DMS114 treated with DMSO at 0.1 percent for 48 hours (cell line): ENCODE data around the gene SEMG2.

ENCODE experiments used
- DNase-seq: peaks from one replicate; lab custom pipeline; 2025; ENCODE audit not compliant: unreplicated experiment; lab: John Stamatoyannopoulos, UW

The SEMG2 gene

GRCh38 chr20:45229264-45230056 is 8.3 kb downstream of the SEMG2 start:
- no peak for DNase-seq

- DNase-seq = no peak
These were observed 9.5 kb downstream of the SEMG2 start for GRCh38 chr20:45230631-45231030.

- no peak for DNase-seq
These were observed 14.8 kb downstream of the SEMG2 start for GRCh38 chr20:45235995-45236394.

GRCh38 chr20:45238139-45238538 is 17.0 kb downstream of the SEMG2 start:
- no peak for DNase-seq

- DNase-seq = no peak
These were observed 24.9 kb downstream of the SEMG2 start for GRCh38 chr20:45246109-45246508.

- DNase-seq = no peak
These were observed 26.7 kb downstream of the SEMG2 start for GRCh38 chr20:45247865-45248264.

GRCh38 chr20:45248609-45249008 is 27.4 kb downstream of the SEMG2 start:
- no peak for DNase-seq

GRCh38 chr20:45251884-45252560 is 30.8 kb downstream of the SEMG2 start:
- DNase-seq = no peak

GRCh38 chr20:45253261-45253660 is 32.1 kb downstream of the SEMG2 start:
- no peak for DNase-seq

GRCh38 chr20:45254383-45255262 is 33.5 kb downstream of the SEMG2 start, which contains the start of gene SLPI:
Gene SLPI (minus strand): TSS chr20:45254564. CDS start chr20:45254543, 21 bp downstream.
- DNase-seq = no peak

GRCh38 chr20:45257161-45257560 is 36.0 kb downstream of the SEMG2 start:
- no peak for DNase-seq

- no peak for DNase-seq
These were observed 36.5 kb downstream of the SEMG2 start for GRCh38 chr20:45257711-45258110.

- DNase-seq = no peak
These were observed 37.1 kb downstream of the SEMG2 start for GRCh38 chr20:45258259-45258658.

GRCh38 chr20:45258664-45259063 is 37.5 kb downstream of the SEMG2 start:
- DNase-seq = no peak

- no peak for DNase-seq
These were observed 42.5 kb downstream of the SEMG2 start for GRCh38 chr20:45263556-45264266.

- no peak for DNase-seq
These were observed 45.8 kb downstream of the SEMG2 start for GRCh38 chr20:45266977-45267376.

GRCh38 chr20:45268531-45268930 is 47.4 kb downstream of the SEMG2 start:
- no peak for DNase-seq

- no peak for DNase-seq
These were observed 47.9 kb downstream of the SEMG2 start for GRCh38 chr20:45269056-45269455.

GRCh38 chr20:45269754-45270270 is 48.6 kb downstream of the SEMG2 start:
- no peak for DNase-seq
